ENCODE results near the gene RUNX3. TPM values are rescaled to one million over a fixed set of nuclear protein-coding genes. Genes with fewer than 3 reads are reported as not detected.

Gene RUNX3
- total and polyA plus RNA-seq, 2 of the 8 experiments (the other 6 are each of a cell fraction or from before 2014, with no cell fraction given): 0.62 to 0.82 TPM

DNA sequence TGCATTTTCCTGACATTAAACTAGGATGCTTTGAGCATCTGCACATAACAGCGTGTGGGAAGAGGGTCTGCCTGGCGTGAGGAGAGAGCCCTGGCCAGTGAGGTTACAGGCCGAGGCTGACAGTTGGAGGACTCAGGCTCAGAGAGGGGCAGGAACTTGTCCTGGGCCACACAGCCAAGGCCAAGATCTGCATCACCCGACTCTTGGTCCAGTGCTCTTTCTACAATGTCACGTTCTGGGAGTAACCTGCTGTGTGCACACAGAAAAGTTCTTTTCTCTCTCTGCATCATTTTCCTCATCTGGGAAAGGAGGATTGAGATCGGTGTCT, 42.8 kb upstream of the RUNX3 start (continued):
- TF ChIP-seq, protein P1, sequence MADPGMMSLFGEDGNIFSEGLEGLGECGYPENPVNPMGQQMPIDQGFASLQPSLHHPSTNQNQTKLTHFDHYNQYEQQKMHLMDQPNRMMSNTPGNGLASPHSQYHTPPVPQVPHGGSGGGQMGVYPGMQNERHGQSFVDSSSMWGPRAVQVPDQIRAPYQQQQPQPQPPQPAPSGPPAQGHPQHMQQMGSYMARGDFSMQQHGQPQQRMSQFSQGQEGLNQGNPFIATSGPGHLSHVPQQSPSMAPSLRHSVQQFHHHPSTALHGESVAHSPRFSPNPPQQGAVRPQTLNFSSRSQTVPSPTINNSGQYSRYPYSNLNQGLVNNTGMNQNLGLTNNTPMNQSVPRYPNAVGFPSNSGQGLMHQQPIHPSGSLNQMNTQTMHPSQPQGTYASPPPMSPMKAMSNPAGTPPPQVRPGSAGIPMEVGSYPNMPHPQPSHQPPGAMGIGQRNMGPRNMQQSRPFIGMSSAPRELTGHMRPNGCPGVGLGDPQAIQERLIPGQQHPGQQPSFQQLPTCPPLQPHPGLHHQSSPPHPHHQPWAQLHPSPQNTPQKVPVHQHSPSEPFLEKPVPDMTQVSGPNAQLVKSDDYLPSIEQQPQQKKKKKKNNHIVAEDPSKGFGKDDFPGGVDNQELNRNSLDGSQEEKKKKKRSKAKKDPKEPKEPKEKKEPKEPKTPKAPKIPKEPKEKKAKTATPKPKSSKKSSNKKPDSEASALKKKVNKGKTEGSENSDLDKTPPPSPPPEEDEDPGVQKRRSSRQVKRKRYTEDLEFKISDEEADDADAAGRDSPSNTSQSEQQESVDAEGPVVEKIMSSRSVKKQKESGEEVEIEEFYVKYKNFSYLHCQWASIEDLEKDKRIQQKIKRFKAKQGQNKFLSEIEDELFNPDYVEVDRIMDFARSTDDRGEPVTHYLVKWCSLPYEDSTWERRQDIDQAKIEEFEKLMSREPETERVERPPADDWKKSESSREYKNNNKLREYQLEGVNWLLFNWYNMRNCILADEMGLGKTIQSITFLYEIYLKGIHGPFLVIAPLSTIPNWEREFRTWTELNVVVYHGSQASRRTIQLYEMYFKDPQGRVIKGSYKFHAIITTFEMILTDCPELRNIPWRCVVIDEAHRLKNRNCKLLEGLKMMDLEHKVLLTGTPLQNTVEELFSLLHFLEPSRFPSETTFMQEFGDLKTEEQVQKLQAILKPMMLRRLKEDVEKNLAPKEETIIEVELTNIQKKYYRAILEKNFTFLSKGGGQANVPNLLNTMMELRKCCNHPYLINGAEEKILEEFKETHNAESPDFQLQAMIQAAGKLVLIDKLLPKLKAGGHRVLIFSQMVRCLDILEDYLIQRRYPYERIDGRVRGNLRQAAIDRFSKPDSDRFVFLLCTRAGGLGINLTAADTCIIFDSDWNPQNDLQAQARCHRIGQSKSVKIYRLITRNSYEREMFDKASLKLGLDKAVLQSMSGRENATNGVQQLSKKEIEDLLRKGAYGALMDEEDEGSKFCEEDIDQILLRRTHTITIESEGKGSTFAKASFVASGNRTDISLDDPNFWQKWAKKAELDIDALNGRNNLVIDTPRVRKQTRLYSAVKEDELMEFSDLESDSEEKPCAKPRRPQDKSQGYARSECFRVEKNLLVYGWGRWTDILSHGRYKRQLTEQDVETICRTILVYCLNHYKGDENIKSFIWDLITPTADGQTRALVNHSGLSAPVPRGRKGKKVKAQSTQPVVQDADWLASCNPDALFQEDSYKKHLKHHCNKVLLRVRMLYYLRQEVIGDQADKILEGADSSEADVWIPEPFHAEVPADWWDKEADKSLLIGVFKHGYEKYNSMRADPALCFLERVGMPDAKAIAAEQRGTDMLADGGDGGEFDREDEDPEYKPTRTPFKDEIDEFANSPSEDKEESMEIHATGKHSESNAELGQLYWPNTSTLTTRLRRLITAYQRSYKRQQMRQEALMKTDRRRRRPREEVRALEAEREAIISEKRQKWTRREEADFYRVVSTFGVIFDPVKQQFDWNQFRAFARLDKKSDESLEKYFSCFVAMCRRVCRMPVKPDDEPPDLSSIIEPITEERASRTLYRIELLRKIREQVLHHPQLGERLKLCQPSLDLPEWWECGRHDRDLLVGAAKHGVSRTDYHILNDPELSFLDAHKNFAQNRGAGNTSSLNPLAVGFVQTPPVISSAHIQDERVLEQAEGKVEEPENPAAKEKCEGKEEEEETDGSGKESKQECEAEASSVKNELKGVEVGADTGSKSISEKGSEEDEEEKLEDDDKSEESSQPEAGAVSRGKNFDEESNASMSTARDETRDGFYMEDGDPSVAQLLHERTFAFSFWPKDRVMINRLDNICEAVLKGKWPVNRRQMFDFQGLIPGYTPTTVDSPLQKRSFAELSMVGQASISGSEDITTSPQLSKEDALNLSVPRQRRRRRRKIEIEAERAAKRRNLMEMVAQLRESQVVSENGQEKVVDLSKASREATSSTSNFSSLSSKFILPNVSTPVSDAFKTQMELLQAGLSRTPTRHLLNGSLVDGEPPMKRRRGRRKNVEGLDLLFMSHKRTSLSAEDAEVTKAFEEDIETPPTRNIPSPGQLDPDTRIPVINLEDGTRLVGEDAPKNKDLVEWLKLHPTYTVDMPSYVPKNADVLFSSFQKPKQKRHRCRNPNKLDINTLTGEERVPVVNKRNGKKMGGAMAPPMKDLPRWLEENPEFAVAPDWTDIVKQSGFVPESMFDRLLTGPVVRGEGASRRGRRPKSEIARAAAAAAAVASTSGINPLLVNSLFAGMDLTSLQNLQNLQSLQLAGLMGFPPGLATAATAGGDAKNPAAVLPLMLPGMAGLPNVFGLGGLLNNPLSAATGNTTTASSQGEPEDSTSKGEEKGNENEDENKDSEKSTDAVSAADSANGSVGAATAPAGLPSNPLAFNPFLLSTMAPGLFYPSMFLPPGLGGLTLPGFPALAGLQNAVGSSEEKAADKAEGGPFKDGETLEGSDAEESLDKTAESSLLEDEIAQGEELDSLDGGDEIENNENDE (IDR thresholded peaks at IDR 0.05; ENCODE audit: insufficient replicate concordance, low read length): no peak
- TF ChIP-seq TEAD4 (IDR thresholded peaks at IDR 0.05; ENCODE audit: low read depth, low read length): no peak
- no peak for TF ChIP-seq CBX8 (IDR thresholded peaks at IDR 0.05; ENCODE audit: borderline replicate concordance, low read depth, low read length)
- no peak for TF ChIP-seq HDAC6 (IDR thresholded peaks at IDR 0.05; ENCODE audit: low read depth, low read length)
- TF ChIP-seq TBP (IDR thresholded peaks at IDR 0.05; ENCODE audit: low read depth, low read length): no peak
- TF ChIP-seq, protein P2, sequence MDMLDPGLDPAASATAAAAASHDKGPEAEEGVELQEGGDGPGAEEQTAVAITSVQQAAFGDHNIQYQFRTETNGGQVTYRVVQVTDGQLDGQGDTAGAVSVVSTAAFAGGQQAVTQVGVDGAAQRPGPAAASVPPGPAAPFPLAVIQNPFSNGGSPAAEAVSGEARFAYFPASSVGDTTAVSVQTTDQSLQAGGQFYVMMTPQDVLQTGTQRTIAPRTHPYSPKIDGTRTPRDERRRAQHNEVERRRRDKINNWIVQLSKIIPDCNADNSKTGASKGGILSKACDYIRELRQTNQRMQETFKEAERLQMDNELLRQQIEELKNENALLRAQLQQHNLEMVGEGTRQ (IDR thresholded peaks at IDR 0.05; ENCODE audit: low read length): no peak
- TF ChIP-seq CTBP2 (IDR thresholded peaks at IDR 0.05; ENCODE audit: borderline replicate concordance, insufficient read depth, insufficient read length, low read length): no peak
- no peak for TF ChIP-seq RXRA (IDR thresholded peaks at IDR 0.05; ENCODE audit: insufficient read depth, low read depth, low read length)
- no peak for TF ChIP-seq SP4 (IDR thresholded peaks at IDR 0.05; ENCODE audit: low read length)
- TF ChIP-seq SAP30 (IDR thresholded peaks at IDR 0.05; ENCODE audit: insufficient read depth, insufficient replicate concordance, low read length): no peak
- TF ChIP-seq CHD1 (IDR thresholded peaks at IDR 0.05; ENCODE audit: low read depth, low read length): no peak

All from H1 (cell line).